Ovary (tissue), 3 donors: Measurements from ENCODE around the gene CARF.
"Not testable (repeated sequence)": the region's sequence is repeated elsewhere in the genome, so short reads cannot be mapped to it uniquely, and the experiment has no call there.

Experiments used
- CTCF ChIP-seq, 3 donors: fragments of 450-650 bp in 2 of 3; fragments of 200-600 bp in 1 of 3; IDR thresholded peaks; one replicate each; pipeline versions ENCODE4 v1.5.1 to v1.8.0; 2016 to 2022; ENCODE audit warnings: antibody characterized with exemption in 3 of 3, mild to moderate bottlenecking in 1 of 3
- POLR2A ChIP-seq: fragments of 450-650 bp; IDR thresholded peaks from one replicate; pipeline ENCODE4 v1.6.1; 2017; ENCODE audit warnings: antibody characterized with exemption, mild to moderate bottlenecking, moderate library complexity
- donor health status: DM: no; HTN: no; CAD: no.

- TF ChIP-seq CTCF (IDR thresholded peaks at IDR 0.05); POLR2A: not testable (repeated sequence)
Measured at GRCh38 chr2:202969404-202969803, 57.3 kb downstream of the CARF start.
